HG03159 (cell line): Measurements from ENCODE around the gene ROBO1.

ENCODE experiments used
- ATAC-seq: cut with Tn5 transposase; IDR thresholded peaks from one replicate; pipeline ENCODE4 v1.9.1; 2021; ENCODE audit warnings: mild to moderate bottlenecking, moderate library complexity; ENCODE audit not compliant: unreplicated experiment

The ROBO1 gene

GRCh38 chr3:79253271-79253670, 514.5 kb downstream of the ROBO1 start:
- no peak for ATAC-seq

DNA sequence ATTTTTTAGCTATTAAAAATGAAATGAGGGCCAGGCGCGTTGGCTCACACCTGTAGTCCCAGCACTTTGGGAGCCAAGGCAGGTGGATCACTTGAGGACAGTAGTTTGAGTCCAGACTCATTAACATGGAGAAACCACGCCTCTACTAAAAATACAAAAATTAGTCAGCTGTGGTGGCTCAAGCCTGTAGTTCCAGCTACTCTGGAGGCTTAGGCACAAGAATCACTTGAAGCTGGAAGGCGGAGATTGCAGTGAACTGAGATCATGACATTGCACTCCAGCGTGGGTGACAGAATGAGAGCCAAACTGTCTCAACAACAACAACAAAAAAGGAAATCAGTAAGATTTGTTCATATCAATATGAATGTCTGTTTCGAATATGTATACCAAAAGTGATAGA, 517.1 kb downstream of the ROBO1 start:
- no peak for ATAC-seq

DNA sequence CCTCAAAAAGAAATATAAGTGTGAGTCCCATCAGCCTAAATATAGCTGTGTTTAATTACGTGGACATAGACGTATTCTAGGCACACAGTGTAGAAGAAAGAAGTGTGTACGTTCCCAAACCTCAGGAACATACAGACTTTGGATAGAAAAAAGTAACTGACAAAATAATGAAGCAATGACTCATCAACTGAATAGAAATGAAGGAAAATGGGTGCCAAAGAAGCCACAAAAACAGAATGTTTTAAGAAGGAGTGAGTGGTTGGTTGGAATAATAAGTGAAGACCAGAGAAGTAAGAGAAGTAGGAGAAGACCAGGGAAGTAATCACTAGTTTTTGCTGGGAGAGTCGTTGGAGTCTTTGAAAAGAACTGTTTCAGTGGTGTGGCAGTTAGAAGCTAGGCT, 518.1 kb downstream of the ROBO1 start:
- no peak for ATAC-seq

- ATAC-seq: no peak
Measured at GRCh38 chr3:79247725-79248043, 520.1 kb downstream of the ROBO1 start.

DNA sequence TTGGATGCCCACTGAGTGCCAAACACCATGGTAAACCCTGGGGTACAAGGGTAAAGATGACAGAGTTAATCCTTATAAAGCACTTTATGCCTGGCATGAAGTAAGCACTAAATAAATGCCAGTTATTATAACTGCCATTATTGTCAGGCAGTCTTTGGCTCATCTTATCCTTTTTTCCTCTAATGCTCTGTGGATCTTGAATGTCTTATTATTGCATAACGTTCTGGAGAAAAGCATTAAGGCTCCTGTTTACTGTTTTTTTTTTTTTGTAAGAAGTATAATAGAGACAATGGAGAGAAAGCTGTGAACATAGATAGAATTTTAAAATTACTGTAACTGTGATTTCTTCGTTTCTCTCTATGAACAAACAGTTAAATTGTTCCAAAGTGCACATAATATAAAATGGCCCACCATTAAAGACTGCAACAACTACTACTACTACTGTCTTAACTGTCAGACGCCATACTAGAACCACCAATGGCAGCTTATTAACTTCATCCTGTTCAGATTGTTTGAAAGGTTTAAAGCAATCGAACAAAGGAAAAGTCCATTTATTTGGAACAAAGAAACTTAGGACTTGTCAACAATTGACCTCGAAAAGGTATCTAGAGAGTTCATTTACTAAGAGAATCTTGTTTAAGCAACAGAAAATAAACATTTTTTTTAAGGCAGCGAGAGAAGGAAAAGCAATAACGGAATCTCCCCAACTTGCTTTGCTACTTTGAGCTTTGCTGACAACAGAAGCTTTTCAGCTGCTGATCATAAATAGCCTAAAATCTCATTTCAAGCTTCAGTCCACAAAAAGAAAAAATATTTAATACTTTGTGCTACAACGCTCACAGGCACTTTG, 520.7 kb downstream of the ROBO1 start:
- ATAC-seq: no peak

GRCh38 chr3:79245284-79246138, 522.3 kb downstream of the ROBO1 start:
- ATAC-seq: no peak

- ATAC-seq: no peak
Measured at GRCh38 chr3:79236496-79236895, 531.3 kb downstream of the ROBO1 start.

- ATAC-seq: no peak
Measured at GRCh38 chr3:79233431-79234060, 534.3 kb downstream of the ROBO1 start.

DNA sequence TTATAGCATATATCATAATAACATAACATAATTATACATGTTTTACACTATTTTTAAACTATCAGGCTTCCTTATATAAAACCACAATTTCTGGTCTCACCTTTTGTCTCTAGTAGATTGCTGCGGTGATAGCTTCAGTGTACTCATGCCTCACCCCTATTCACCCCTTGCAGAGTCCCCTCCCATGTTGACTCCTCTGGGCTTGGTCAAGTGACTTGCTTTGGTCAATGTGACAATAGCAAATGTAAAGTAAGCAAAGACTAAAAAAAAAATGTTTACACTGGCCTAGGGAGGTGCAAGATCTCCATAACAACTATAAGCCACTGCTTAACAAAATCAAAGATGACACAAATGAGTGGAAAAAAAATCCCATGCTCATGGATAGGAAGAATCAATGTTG, 537.5 kb downstream of the ROBO1 start:
- ATAC-seq: no peak

DNA sequence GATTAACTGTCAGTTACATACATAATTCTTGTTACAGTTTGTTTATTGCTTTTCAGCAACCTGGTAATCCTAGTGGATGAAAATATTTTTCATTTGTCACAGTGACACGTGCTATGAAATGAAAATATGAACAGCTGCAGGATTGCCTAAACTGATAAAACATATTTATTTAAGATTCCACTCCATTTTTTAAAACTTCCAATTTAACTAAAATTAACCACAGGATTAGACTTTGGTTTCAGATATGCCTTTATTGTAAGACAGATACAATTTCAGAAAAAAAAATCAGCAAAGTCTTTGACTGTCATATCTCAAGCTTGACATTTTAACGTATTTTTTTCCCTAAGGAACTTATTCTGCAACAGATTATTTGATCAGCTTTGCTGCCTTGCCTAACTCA, 550.7 kb downstream of the ROBO1 start:
- no peak for ATAC-seq

- no peak for ATAC-seq
Measured at GRCh38 chr3:79215286-79215685, 552.5 kb downstream of the ROBO1 start.

GRCh38 chr3:79211586-79212359, 556.0 kb downstream of the ROBO1 start:
- ATAC-seq: no peak

- ATAC-seq: no peak
Measured at GRCh38 chr3:79204351-79204750, 563.4 kb downstream of the ROBO1 start.

- ATAC-seq: no peak
Measured at GRCh38 chr3:79203144-79203519, 564.7 kb downstream of the ROBO1 start.

GRCh38 chr3:79202471-79203143, 565.2 kb downstream of the ROBO1 start:
- ATAC-seq: no peak

DNA sequence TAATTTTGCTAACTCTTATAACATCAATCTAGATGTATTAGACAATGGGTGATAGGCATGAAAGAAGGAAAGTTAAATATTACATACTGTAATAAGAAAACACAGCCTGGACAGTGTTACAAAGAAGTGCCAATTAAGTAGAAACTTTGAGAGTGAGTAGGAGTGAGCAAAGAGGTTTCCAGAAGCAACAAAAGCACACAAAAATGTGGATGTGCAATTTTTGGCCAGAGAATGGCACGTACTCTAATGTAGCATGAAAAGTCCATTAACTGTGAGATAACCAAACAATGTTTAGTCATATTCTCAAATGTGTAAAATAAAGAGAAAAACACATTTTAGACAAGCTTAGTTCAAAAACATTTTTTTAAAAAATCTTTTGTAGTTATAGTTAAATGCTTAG, 567.3 kb downstream of the ROBO1 start:
- no peak for ATAC-seq

- ATAC-seq: no peak
Measured at GRCh38 chr3:79199966-79200365, 567.8 kb downstream of the ROBO1 start.

- ATAC-seq: no peak
Measured at GRCh38 chr3:79187426-79187825, 580.4 kb downstream of the ROBO1 start.

- ATAC-seq: no peak
Measured at GRCh38 chr3:79184251-79184650, 583.5 kb downstream of the ROBO1 start.

DNA sequence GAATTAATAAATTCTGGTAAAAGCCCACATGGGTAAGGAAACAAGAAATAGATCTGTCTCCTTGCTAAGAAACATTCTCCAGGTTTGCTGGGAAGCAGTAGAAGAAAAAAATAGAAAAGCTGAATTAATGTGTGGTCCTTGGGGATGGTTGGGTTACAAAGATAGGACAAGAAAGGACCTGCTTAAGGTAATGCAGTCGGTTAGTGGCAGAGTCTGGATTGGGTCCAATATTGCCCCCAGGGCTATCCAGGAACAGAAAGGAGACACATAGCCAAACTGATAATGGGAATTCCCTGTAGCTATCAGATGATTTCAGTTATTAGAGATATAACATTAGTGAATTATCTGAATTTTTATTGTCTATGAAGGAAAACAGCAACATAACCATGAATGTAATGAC, 584.3 kb downstream of the ROBO1 start:
- ATAC-seq: no peak
